Loucy (cell line): ENCODE results near the gene IGFN1.

Source experiments
- CTCF ChIP-seq: fragments of 200-600 bp; sonication (generic); conservative IDR thresholded peaks from 2 replicates; pipeline ENCODE4 v1.5.1; 2014; ENCODE audit warnings: mild to moderate bottlenecking, antibody characterized with exemption, low read length
- EZH2phosphoT487 ChIP-seq: fragments of 200-600 bp; IDR thresholded peaks from 2 replicates; pipeline ENCODE4 v1.6.1; 2018; ENCODE audit warnings: antibody characterized with exemption, mild to moderate bottlenecking, moderate library complexity, borderline replicate concordance

DNA sequence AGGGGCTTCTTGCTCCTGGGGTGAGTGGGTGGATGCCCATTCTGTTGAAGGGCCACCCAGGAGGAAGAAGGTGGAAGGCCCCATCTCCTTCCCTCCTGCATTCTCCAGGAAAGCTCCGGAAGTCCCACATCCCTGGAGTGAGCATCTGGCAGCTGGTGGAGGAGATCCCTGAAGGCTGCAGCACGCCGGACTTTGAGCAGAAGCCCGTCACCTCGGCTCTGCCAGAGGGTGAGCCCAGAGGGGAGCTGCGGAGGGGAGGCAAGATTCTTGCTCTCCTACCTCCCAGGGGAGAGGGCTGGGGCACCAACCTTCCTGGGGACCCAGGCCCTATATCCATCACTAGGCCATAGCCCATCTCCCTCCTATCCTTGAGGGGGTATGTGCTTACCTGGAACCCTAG is 3.4 kb downstream of the IGFN1 start:
- TF ChIP-seq CTCF, result no peak
- TF ChIP-seq EZH2phosphoT487, result no peak
